Measurements from ENCODE around the gene SPATA31A3.
"Not testable (repeated sequence)": the region's sequence is repeated elsewhere in the genome, so short reads cannot be mapped to it uniquely, and the experiment has no call there.

Gene SPATA31A3

DNA sequence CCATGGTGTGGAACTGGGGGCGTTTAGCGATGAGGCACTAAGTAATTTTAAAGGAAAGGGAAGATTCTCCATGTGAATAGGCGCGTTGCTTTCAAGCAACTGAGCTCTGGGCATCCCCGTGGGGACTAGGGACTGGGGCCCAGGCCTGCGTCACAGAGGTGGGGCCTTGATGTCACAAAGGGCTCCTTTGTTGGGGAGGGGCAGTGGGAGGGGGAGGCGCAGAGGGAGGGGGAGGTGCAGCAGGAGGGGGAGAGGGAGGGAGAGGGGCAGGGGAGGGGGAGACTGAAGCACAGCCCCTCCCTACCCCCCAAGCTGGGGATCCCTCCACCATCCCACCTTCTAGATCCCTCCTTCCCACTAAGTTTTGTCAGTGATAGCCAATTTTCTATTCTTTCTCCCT, at the start of gene SPATA31A3:
SPATA31A3 (minus strand) TSS at position 101 of the 400 bp plus-strand sequence; CDS start at position 72, 29 bp downstream.
- CTCF ChIA-PET, H3K9me3 Mint-ChIP-seq, H3K4me1 Mint-ChIP-seq, H3K27ac Mint-ChIP-seq, H3K4me3 Mint-ChIP-seq, H3K27me3 Mint-ChIP-seq, H3K36me3 Mint-ChIP-seq, DNase-seq: not testable (repeated sequence)

- H3K9me3 Mint-ChIP-seq, CTCF ChIA-PET, H3K4me1 Mint-ChIP-seq, H3K4me3 Mint-ChIP-seq, H3K27ac Mint-ChIP-seq, H3K27me3 Mint-ChIP-seq, H3K36me3 Mint-ChIP-seq, DNase-seq: not testable (repeated sequence)
Measured at GRCh38 chr9:66952576-66952975, 39.8 kb downstream of the SPATA31A3 start.

DNA sequence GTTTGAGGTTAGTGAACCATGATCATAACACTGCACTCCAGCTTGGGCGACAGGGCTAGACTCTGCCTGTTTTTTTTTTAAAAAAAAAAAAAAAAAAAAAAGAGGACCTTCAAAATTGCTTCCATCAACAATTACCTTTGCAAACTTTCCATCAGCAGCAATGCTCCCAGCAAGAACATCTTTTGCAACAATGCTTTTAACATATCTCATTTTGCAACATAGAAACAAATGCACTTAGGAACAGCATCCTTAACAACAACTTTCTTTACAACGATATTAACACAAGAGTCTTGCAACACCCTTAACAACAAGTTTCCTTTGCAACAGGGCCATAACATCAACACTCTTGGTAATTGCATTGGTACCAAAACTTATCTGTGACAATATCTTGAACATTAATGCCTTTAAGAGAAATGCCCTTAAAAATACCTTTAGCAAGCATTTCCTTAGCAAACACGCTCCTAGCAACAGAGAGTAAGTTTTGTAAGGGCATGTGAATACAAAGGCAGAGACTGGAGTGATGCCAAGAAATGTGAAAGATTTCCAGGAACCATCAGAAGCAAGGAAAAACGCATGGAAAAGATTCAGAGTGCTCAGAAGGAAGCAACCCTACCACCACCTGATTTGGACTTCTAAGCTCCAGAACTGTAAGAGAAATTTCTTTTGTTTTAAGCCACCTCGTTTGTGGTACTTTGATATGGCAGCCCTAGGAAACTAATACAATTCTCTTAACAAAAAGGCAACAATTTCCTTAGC, 49.8 kb downstream of the SPATA31A3 start:
- DNase-seq, H3K27ac Mint-ChIP-seq, CTCF ChIA-PET, H3K4me3 Mint-ChIP-seq, H3K36me3 Mint-ChIP-seq, H3K27me3 Mint-ChIP-seq, H3K9me3 Mint-ChIP-seq, H3K4me1 Mint-ChIP-seq: not testable (repeated sequence)

GRCh38 chr9:66939878-66940830, 52.2 kb downstream of the SPATA31A3 start:
- H3K4me1 Mint-ChIP-seq, H3K27ac Mint-ChIP-seq, DNase-seq, H3K4me3 Mint-ChIP-seq, H3K9me3 Mint-ChIP-seq, CTCF ChIA-PET, H3K36me3 Mint-ChIP-seq, H3K27me3 Mint-ChIP-seq: not testable (repeated sequence)

- H3K4me1 Mint-ChIP-seq, H3K9me3 Mint-ChIP-seq, H3K36me3 Mint-ChIP-seq, CTCF ChIA-PET, DNase-seq, H3K27me3 Mint-ChIP-seq, H3K27ac Mint-ChIP-seq, H3K4me3 Mint-ChIP-seq: not testable (repeated sequence)
Measured at GRCh38 chr9:66938322-66938721, 54.0 kb downstream of the SPATA31A3 start.

DNA sequence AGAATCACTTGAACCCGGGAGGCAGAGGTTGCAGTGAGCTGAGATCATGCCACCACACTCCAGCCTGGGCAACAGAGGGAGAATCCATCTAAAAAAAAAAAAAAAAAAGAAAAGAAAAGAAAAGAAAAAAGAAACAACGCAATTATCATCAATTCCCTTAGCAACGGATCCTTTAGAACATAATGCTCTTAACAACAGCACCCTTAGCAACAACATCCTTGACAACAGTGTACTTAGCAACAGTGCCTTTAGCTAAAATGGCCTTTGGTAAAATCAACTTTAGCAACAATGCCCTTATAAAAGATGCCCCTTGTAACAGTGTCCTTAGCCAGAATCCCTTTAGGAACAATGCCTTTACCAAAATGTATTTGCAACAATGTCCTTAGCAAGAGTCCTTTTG, 54.7 kb downstream of the SPATA31A3 start:
- H3K27ac Mint-ChIP-seq, DNase-seq, H3K4me3 Mint-ChIP-seq, H3K4me1 Mint-ChIP-seq, H3K27me3 Mint-ChIP-seq, H3K9me3 Mint-ChIP-seq, H3K36me3 Mint-ChIP-seq, CTCF ChIA-PET: not testable (repeated sequence)

Data from activated naive CD4-positive, alpha-beta T cell treated with anti-CD3 and anti-CD28 coated beads, Interleukin-2, amount 10 ng/mL, durations not matched to agents 7 days and 5 days (primary cell).